Measurements from ENCODE around the gene MROH9.
A peak's percentile ranks its signal among the peaks of the same experiment; 100 is the strongest.
"Not testable (repeated sequence)": the region's sequence is repeated elsewhere in the genome, so short reads cannot be mapped to it uniquely, and the experiment has no call there.

Gene MROH9

GRCh38 chr1:170927955-170928840 is 7.1 kb upstream of the MROH9 start:
- peak; percentile 15 for DNase-seq (ENCODE audit: low read depth)
- peak overlapping the region; percentile 39 for H3K4me3 ChIP-seq (ENCODE audit: low read length)

GRCh38 chr1:170929412-170929834 is 5.9 kb upstream of the MROH9 start:
- H3K4me3 ChIP-seq (ENCODE audit: low read length) = peak overlapping the region; percentile 39
- H3K27me3 ChIP-seq (replicated peaks; ENCODE audit: control insufficient read depth, insufficient read depth, low read length) = no peaks in the 10 kb centered on the region
- peak; percentile 80 for DNase-seq (ENCODE audit: low read depth)
- peak overlapping the region; percentile 79 for H3K9ac ChIP-seq (ENCODE audit: low read length)
- H3K9me3 ChIP-seq (ENCODE audit: control insufficient read depth, low read length) = no peaks in the 10 kb centered on the region
- no peaks in the 10 kb centered on the region for H3K36me3 ChIP-seq (ENCODE audit: control insufficient read depth, insufficient read depth, low read length, severe bottlenecking)
- peaks cover 22% of the 10 kb centered on the region for H3K4me1 ChIP-seq (ENCODE audit: control insufficient read depth, insufficient read depth, low read length)

More at GRCh38 chr1:170927955-170928840, 7.1 kb upstream of the MROH9 start:
- H3K9me3 ChIP-seq (ENCODE audit: control insufficient read depth, low read length) = no peaks in the 10 kb centered on the region
- peak overlapping the region; percentile 79 for H3K9ac ChIP-seq (ENCODE audit: low read length)
- no peaks in the 10 kb centered on the region for H3K27me3 ChIP-seq (replicated peaks; ENCODE audit: control insufficient read depth, insufficient read depth, low read length)
- peaks cover 22% of the 10 kb centered on the region for H3K4me1 ChIP-seq (ENCODE audit: control insufficient read depth, insufficient read depth, low read length)
- no peaks in the 10 kb centered on the region for H3K36me3 ChIP-seq (ENCODE audit: control insufficient read depth, insufficient read depth, low read length, severe bottlenecking)

DNA sequence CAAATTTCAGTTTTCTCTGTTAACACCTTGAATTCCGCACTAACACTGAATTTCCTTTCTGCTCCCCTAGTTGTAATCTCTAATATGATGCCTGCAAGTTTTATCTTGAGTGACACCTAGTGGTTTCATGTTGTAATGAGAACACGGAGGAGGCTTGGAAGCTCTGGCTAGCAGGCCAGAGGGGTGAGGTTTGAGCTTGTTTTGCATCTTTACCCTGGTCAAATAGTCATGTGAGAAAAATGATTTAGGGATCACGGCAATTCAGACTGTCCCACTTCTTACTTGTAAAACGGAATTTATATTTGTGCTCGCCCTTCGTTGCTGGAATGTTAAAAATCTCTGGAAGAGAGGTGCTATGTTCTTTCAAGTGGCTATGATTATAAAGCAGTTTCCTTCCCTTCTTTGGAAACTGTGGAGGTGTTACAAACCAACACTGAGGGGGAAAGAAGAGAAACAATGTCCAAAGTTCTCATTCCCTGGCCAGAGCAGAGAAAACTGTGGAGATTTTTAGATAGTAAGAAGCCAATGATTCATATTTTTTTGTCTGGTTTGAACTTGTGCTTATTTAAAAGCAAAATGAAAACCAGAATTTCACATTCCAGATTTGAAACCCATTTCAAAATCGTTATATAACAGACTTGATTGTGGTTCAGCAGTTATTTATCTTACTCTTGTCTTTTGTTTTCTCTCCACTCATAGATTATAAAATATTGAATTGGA is 5.3 kb upstream of the MROH9 start:
- Histone ChIP-seq H3K27me3 (replicated peaks; ENCODE audit: control insufficient read depth, insufficient read depth, low read length) (no peaks in the 10 kb centered on the region), H3K9ac (ENCODE audit: low read length) (peak overlapping the region; percentile 79), H3K9me3 (ENCODE audit: control insufficient read depth, low read length) (no peaks in the 10 kb centered on the region), H3K4me1 (ENCODE audit: control insufficient read depth, insufficient read depth, low read length) (peaks cover 22% of the 10 kb centered on the region), H3K4me3 (ENCODE audit: low read length) (peak overlapping the region; percentile 39), H3K36me3 (ENCODE audit: control insufficient read depth, insufficient read depth, low read length, severe bottlenecking) (no peaks in the 10 kb centered on the region)
- peak; percentile 92 for DNase-seq (ENCODE audit: low read depth)

DNA sequence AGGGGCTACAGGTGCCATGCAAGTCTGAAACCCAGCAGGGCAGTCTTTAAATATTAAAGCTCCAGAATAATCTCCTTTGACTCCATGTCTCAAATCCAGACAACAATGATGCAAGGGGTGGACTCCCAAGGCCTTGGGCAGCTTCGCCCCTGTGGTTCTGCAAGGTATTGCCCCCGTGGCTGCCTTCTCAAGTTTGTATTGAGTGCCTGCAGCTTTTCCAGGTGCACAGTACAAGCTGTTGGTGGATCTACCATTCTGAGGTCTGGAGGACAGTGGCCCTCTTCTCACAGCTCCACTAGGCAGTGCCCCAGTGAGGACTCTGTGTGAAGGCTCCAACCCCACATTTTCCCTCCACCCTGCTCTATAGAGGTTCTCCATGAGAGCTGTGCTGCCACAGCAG is 3.7 kb upstream of the MROH9 start:
- H3K27me3 ChIP-seq (replicated peaks; ENCODE audit: control insufficient read depth, insufficient read depth, low read length) = no peaks in the 10 kb centered on the region
- no peaks in the 10 kb centered on the region for H3K9me3 ChIP-seq (ENCODE audit: control insufficient read depth, low read length)
- H3K4me3 ChIP-seq (ENCODE audit: low read length) = no peak overlapping the region
- peaks cover 22% of the 10 kb centered on the region for H3K4me1 ChIP-seq (ENCODE audit: control insufficient read depth, insufficient read depth, low read length)
- no peak overlapping the region for H3K9ac ChIP-seq (ENCODE audit: low read length)
- H3K36me3 ChIP-seq (ENCODE audit: control insufficient read depth, insufficient read depth, low read length, severe bottlenecking) = no peaks in the 10 kb centered on the region
- no peak for DNase-seq (ENCODE audit: low read depth)

- Histone ChIP-seq H3K9me3 (ENCODE audit: control insufficient read depth, low read length) (no peaks in the 10 kb centered on the region), H3K36me3 (ENCODE audit: control insufficient read depth, insufficient read depth, low read length, severe bottlenecking) (no peaks in the 10 kb centered on the region), H3K9ac (ENCODE audit: low read length) (no peak overlapping the region), H3K4me1 (ENCODE audit: control insufficient read depth, insufficient read depth, low read length) (peaks cover 22% of the 10 kb centered on the region), H3K4me3 (ENCODE audit: low read length) (no peak overlapping the region), H3K27me3 (replicated peaks; ENCODE audit: control insufficient read depth, insufficient read depth, low read length) (no peaks in the 10 kb centered on the region)
- no peak for DNase-seq (ENCODE audit: low read depth)
Observed at GRCh38 chr1:170932236-170932635, 3.1 kb upstream of the MROH9 start.

GRCh38 chr1:170938281-170938680 is 2.9 kb downstream of the MROH9 start:
- no peaks in the 10 kb centered on the region for H3K4me1 ChIP-seq (ENCODE audit: control insufficient read depth, insufficient read depth, low read length)
- H3K9ac ChIP-seq (ENCODE audit: low read length) = no peak overlapping the region
- no peaks in the 10 kb centered on the region for H3K36me3 ChIP-seq (ENCODE audit: control insufficient read depth, insufficient read depth, low read length, severe bottlenecking)
- no peaks in the 10 kb centered on the region for H3K9me3 ChIP-seq (ENCODE audit: control insufficient read depth, low read length)
- H3K4me3 ChIP-seq (ENCODE audit: low read length) = no peak overlapping the region
- no peak for DNase-seq (ENCODE audit: low read depth)
- H3K27me3 ChIP-seq (replicated peaks; ENCODE audit: control insufficient read depth, insufficient read depth, low read length) = no peaks in the 10 kb centered on the region

- no peak for DNase-seq (ENCODE audit: low read depth)
- no peaks in the 10 kb centered on the region for H3K9me3 ChIP-seq (ENCODE audit: control insufficient read depth, low read length)
- no peaks in the 10 kb centered on the region for H3K27me3 ChIP-seq (replicated peaks; ENCODE audit: control insufficient read depth, insufficient read depth, low read length)
- H3K36me3 ChIP-seq (ENCODE audit: control insufficient read depth, insufficient read depth, low read length, severe bottlenecking) = no peaks in the 10 kb centered on the region
- no peak overlapping the region for H3K4me3 ChIP-seq (ENCODE audit: low read length)
- no peak overlapping the region for H3K9ac ChIP-seq (ENCODE audit: low read length)
- H3K4me1 ChIP-seq (ENCODE audit: control insufficient read depth, insufficient read depth, low read length) = no peaks in the 10 kb centered on the region
Observed at GRCh38 chr1:170939476-170939875, 4.1 kb downstream of the MROH9 start.

DNA sequence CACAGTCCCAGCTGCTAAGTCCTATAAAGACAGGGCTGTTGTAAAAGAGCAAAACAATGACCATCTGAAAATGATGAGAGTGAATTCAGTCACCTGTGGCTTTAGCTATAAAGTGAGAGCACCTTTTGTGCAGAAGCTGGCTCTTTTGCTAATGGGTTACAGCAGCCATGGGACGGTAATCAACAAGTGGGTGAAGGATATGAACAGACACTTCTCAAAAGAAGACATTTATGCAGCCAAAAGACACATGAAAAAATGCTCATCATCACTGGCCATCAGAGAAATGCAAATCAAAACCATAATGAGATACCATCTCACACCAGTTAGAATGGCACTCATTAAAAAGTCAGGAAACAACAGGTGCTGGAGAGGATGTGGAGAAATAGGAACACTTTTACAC is 16.4 kb downstream of the MROH9 start:
- not testable (repeated sequence) for DNase-seq (ENCODE audit: low read depth); H3K9me3 ChIP-seq (ENCODE audit: control insufficient read depth, low read length); H3K36me3 ChIP-seq (ENCODE audit: control insufficient read depth, insufficient read depth, low read length, severe bottlenecking); H3K4me3 ChIP-seq (ENCODE audit: low read length); H3K4me1 ChIP-seq (ENCODE audit: control insufficient read depth, insufficient read depth, low read length); H3K27me3 ChIP-seq (replicated peaks; ENCODE audit: control insufficient read depth, insufficient read depth, low read length); H3K9ac ChIP-seq (ENCODE audit: low read length)

DNA sequence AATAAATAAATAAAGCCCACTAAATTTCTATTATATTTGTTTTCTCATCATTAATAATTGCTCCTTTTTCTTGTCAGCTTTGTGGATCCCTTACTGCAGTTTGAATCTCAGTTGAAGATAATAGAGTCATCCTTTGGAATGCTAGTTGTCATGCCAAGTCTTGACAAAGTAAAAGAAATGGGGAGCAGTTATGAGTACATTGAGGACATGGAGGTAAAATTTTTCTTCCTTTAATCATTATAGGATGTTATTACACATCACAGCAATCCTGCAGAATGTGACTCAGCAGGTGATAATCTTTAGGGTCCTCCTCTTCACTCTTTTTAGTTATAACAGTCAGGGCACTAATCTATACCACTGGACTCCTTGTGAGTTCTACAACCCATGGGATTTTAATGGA is 24.1 kb downstream of the MROH9 start:
- H3K4me1 ChIP-seq (ENCODE audit: control insufficient read depth, insufficient read depth, low read length) = peaks cover 6% of the 10 kb centered on the region
- H3K9me3 ChIP-seq (ENCODE audit: control insufficient read depth, low read length) = no peaks in the 10 kb centered on the region
- no peak overlapping the region for H3K4me3 ChIP-seq (ENCODE audit: low read length)
- no peaks in the 10 kb centered on the region for H3K36me3 ChIP-seq (ENCODE audit: control insufficient read depth, insufficient read depth, low read length, severe bottlenecking)
- no peak overlapping the region for H3K9ac ChIP-seq (ENCODE audit: low read length)
- no peaks in the 10 kb centered on the region for H3K27me3 ChIP-seq (replicated peaks; ENCODE audit: control insufficient read depth, insufficient read depth, low read length)
- DNase-seq (ENCODE audit: low read depth) = peak; percentile 1

DNA sequence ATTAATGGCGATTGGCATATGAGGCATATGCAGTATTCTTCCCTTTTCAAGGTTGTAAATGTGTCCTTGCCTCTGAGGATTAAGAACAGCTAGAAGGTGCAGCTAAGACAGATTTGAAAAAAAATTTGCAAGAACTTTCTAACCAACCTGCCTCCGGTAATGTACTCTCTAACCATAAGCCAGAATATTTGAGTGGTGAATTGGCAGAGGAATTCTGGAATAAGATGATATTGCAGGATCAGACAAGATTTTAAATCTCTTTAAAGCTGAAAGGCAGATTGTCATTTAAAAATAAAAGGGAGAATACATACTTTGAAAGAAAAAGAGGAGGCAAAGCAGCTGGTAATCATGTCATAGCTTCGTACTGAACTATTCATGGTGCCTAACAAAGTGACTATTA is 29.2 kb downstream of the MROH9 start:
- DNase-seq (ENCODE audit: low read depth) = no peak
- H3K4me3 ChIP-seq (ENCODE audit: low read length) = no peak overlapping the region
- no peak overlapping the region for H3K9ac ChIP-seq (ENCODE audit: low read length)
- H3K36me3 ChIP-seq (ENCODE audit: control insufficient read depth, insufficient read depth, low read length, severe bottlenecking) = no peaks in the 10 kb centered on the region
- H3K4me1 ChIP-seq (ENCODE audit: control insufficient read depth, insufficient read depth, low read length) = peaks cover 9% of the 10 kb centered on the region
- no peaks in the 10 kb centered on the region for H3K9me3 ChIP-seq (ENCODE audit: control insufficient read depth, low read length)
- no peaks in the 10 kb centered on the region for H3K27me3 ChIP-seq (replicated peaks; ENCODE audit: control insufficient read depth, insufficient read depth, low read length)

GRCh38 chr1:170967042-170967910 is 31.9 kb downstream of the MROH9 start:
- Histone ChIP-seq H3K27me3 (replicated peaks; ENCODE audit: control insufficient read depth, insufficient read depth, low read length) (no peaks in the 10 kb centered on the region), H3K9ac (ENCODE audit: low read length) (peak overlapping the region; percentile 20), H3K4me1 (ENCODE audit: control insufficient read depth, insufficient read depth, low read length) (peaks cover 7% of the 10 kb centered on the region), H3K4me3 (ENCODE audit: low read length) (peak overlapping the region; percentile 2), H3K9me3 (ENCODE audit: control insufficient read depth, low read length) (no peaks in the 10 kb centered on the region), H3K36me3 (ENCODE audit: control insufficient read depth, insufficient read depth, low read length, severe bottlenecking) (no peaks in the 10 kb centered on the region)
- DNase-seq (ENCODE audit: low read depth) = peak; percentile 84
